ENCODE data around the gene COL1A2. TPM values are rescaled to one million over a fixed set of nuclear protein-coding genes. Genes with fewer than 3 reads are reported as not detected.

COL1A2 gene
- total and polyA plus RNA-seq, 2 of the 8 experiments (the other 6 are each of a cell fraction or from before 2014, with no cell fraction given) = 45.2 to 87.2 TPM

DNA sequence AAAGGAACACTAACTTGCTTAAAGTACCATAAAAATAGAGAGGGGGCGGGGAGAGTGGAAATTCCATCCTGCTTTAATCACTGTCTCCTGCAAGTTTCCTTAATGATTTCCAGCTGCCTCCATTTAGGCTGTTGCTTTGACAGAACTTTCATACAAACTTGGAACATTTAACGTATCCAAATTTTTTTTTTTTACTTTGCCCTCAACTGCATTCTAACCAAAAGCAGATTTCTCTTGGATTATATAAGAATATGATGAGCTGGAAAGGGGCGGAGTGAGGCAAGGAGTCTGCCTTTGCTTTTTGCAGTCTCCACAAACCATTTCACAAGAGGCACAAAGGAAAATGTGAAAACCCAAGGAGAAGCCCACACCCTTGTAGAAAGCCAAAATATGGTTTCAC lies 46.6 kb upstream of the COL1A2 start:
- no peak for DNase-seq (ENCODE audit: low read depth in 1 of 2, low spot score in 2 of 2)
- Histone ChIP-seq H3K9me3 (ENCODE audit: insufficient read depth in 2 of 2, low read depth in 1 of 2, low read length in 1 of 2) (no peaks in the 10 kb centered on the region), H3K4me2 (ENCODE audit: insufficient read depth in 1 of 2, low read depth in 2 of 2, low read length in 2 of 2) (no peak overlapping the region), H3K4ac (replicated peaks; ENCODE audit: insufficient read length, low read depth, low read length) (no peak overlapping the region), H2BK20ac (ENCODE audit: low read length) (no peak overlapping the region), H2BK12ac (ENCODE audit: low read depth, low read length) (no peak overlapping the region), H3K79me2 (ENCODE audit: control insufficient read depth in 1 of 2, insufficient read depth in 2 of 2, low read length in 2 of 2) (no peaks in the 10 kb centered on the region), H3K18ac (ENCODE audit: extremely low read depth, low read length) (no peak overlapping the region), H3K14ac (ENCODE audit: insufficient read length) (no peak overlapping the region), H3K27ac (ENCODE audit: low read depth, low read length) (no peak overlapping the region), H3K36me3 (ENCODE audit: control insufficient read depth in 2 of 4, insufficient read depth in 4 of 4, low read length in 3 of 4) (no peaks in the 10 kb centered on the region), H4K20me1 (replicated peaks in 1 of 2; ENCODE audit: control insufficient read depth in 1 of 2, insufficient read depth in 2 of 2, low read length in 2 of 2) (no peaks in the 10 kb centered on the region), H4K5ac (ENCODE audit: insufficient read length, low read depth, low read length) (no peak overlapping the region), H3K56ac (replicated peaks; ENCODE audit: insufficient read length, low read depth, low read length) (no peak overlapping the region), H3K23ac (ENCODE audit: insufficient read length) (no peak overlapping the region), H4K8ac (ENCODE audit: extremely low read depth, insufficient read depth, low read length) (no peak overlapping the region), H2BK5ac (ENCODE audit: low read depth, low read length) (no peak overlapping the region), H3K23me2 (ENCODE audit: low read depth, low read length) (no peaks in the 10 kb centered on the region; the same call in 1 of the 2 replicates), H2BK120ac (replicated peaks; ENCODE audit: low read depth, low read length) (no peak overlapping the region), H2AFZ (ENCODE audit: low read length) (no peak overlapping the region), H3K4me3 (ENCODE audit: extremely low read depth in 1 of 4, insufficient read depth in 2 of 4, low read depth in 3 of 4, low read length in 4 of 4) (no peak overlapping the region), H2AK5ac (ENCODE audit: low read depth, low read length) (no peak overlapping the region), H3K79me1 (ENCODE audit: low read depth, low read length) (no peaks in the 10 kb centered on the region), H3K9ac (replicated peaks in 1 of 4; ENCODE audit: extremely low read depth in 1 of 4, low read depth in 3 of 4, low read length in 3 of 4) (no peak overlapping the region), H3K27me3 (replicated peaks in 1 of 4; ENCODE audit: control insufficient read depth in 3 of 4, extremely low read depth in 1 of 4, insufficient read depth in 3 of 4, low read length in 3 of 4) (no peaks in the 10 kb centered on the region), H4K91ac (replicated peaks; ENCODE audit: insufficient read length, low read length) (no peak overlapping the region), H3K4me1 (replicated peaks in 1 of 4; ENCODE audit: control insufficient read depth in 3 of 4, insufficient read depth in 4 of 4, low read length in 3 of 4) (peaks cover 0 to 3% (median 0%) of the 10 kb centered on the region in 4 experiments; a peak in 3 of 7 replicates), H2BK15ac (ENCODE audit: low read length) (no peak overlapping the region)
- TF ChIP-seq, protein P1, sequence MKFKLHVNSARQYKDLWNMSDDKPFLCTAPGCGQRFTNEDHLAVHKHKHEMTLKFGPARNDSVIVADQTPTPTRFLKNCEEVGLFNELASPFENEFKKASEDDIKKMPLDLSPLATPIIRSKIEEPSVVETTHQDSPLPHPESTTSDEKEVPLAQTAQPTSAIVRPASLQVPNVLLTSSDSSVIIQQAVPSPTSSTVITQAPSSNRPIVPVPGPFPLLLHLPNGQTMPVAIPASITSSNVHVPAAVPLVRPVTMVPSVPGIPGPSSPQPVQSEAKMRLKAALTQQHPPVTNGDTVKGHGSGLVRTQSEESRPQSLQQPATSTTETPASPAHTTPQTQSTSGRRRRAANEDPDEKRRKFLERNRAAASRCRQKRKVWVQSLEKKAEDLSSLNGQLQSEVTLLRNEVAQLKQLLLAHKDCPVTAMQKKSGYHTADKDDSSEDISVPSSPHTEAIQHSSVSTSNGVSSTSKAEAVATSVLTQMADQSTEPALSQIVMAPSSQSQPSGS (IDR thresholded peaks at IDR 0.05; ENCODE audit: low read length) = no peak
- 77% methylated on average over 3 of the region's 3 CpGs; no CpG with 5 or more reads in 1 of the 2 experiments for WGBS, 2 experiments (ENCODE audit: extremely low coverage in 1 of 2, insufficient coverage in 1 of 2, insufficient read length in 1 of 2, insufficient replicate concordance in 2 of 2, low coverage in 1 of 2, low lambda C conversion rate in 2 of 2, missing lambda C conversion rate in 1 of 2)
- ChIA-PET CTCF (ENCODE audit: partially characterized antibody) (interaction anchor here (0.6 to 2.1 kb wide), 2 partner anchors 47 to 1430 kb away, joined by 3 to 10 read pairs; partner anchors contain the start of gene COL1A2), POLR2A (ENCODE audit: partially characterized antibody) (no interaction called here)
- no peak for FAIRE-seq
